ENCODE results near the gene SMIM35. TPM values are rescaled to one million over a fixed set of nuclear protein-coding genes. Genes with fewer than 3 reads are reported as not detected.

SMIM35 gene
- total and polyA plus RNA-seq, 2 of the 13 experiments (the other 11 are each of a cell fraction or from before 2014, with no cell fraction given) = not detected

DNA sequence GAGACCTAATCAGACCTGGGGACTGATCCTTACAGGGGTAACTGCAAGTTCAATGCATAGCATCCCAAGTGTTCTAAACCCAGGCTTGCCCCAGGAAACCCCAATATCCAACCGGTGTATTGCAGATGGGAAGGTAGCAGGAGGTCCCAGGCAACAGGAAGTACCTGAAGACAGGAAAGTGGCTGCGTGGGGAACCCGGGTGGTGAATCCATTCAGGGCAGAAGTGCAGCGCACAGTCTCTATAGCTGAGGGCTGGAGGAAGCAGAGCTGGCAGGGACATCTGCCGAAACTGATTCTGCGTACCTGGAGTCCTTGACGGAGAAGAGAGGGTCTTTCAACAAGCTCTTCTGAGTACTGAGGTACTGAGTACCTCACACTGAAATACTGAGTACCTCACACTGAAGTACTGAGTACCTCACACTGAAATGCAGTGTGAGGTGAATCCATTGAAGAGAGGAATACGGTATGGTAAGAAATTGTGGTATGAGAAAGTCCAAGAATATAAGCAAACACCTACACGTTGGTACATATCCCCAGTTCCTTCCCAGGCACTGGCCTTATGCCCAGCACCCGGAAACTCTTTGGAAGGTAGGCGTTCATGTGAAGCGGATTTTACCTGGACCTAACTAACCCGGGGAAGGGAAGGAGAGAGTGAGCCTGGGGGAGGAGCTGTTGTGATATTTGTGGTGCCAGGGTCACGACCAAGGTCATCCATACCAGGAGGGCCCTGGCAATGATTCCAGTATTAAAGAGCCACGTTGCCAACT lies 45.8 kb upstream of the SMIM35 start (continued):
- TF ChIP-seq, protein P1, sequence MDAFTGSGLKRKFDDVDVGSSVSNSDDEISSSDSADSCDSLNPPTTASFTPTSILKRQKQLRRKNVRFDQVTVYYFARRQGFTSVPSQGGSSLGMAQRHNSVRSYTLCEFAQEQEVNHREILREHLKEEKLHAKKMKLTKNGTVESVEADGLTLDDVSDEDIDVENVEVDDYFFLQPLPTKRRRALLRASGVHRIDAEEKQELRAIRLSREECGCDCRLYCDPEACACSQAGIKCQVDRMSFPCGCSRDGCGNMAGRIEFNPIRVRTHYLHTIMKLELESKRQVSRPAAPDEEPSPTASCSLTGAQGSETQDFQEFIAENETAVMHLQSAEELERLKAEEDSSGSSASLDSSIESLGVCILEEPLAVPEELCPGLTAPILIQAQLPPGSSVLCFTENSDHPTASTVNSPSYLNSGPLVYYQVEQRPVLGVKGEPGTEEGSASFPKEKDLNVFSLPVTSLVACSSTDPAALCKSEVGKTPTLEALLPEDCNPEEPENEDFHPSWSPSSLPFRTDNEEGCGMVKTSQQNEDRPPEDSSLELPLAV (CRISPR knock-in tag; conservative IDR thresholded peaks at IDR 0.05; ENCODE audit: low read depth) = no peak
- TF ChIP-seq ZNF577 (CRISPR knock-in tag; IDR thresholded peaks at IDR 0.05; ENCODE audit: borderline replicate concordance, low read depth) = no peak

DNA sequence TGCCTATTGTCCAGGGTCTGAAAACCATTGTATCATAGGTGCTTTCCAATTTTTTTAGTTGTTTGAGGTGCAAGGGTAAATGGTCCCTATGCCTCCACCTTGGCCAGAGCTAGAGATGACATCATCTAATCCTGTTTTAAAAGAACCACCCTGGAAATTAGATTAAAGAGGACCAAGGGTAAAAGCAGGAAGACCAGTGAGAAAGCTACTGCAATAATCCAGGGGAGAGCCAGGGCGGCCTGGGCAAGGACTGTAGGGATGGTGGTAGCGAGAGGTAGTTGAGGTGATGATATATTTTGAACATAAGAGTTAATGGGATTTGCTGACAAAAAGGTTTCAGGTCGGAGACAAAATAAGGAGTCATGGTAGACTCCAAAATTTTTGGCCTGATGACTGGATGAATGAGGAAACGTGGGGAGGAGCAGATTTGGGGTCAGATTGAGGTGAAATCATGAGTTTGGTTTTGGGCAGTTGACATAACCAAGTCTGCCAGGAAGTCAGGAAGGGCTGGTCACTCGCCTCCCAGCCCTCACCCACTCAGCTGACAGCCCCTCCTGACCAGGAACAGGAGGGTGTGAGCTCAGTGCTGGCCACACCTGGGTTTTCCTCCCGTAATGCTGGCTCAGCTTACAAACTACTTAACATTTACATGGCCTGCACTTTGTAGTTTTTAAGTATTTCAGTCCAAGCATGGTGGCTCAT lies 42.9 kb upstream of the SMIM35 start:
- CTCF ChIA-PET (ENCODE audit: low intra/inter-chr PET ratio, low total read pairs) = no interaction called here
- DNase-seq (ENCODE audit: low spot score) (no peak), FAIRE-seq (no peak), ATAC-seq (no peak)
- WGBS (ENCODE audit: low lambda C conversion rate) = 28% methylated on average over 6 of the region's 6 CpGs
- POLR2A ChIA-PET = no interaction called here
- H4K20me1 ChIP-seq (ENCODE audit: insufficient read depth, low read length) = no peaks in the 10 kb centered on the region
- BruUV-seq (replicated peaks) = no TSS peak
- H3K27ac ChIP-seq (ENCODE audit: extremely low read length, insufficient read depth, low read length) = no peak overlapping the region
- TF ChIP-seq KDM5A (IDR thresholded peaks at IDR 0.05; ENCODE audit: borderline replicate concordance, low read length) (no peak), ZNF350 (CRISPR knock-in tag; IDR thresholded peaks at IDR 0.05; ENCODE audit: borderline replicate concordance, low read depth) (no peak), ATF7 (IDR thresholded peaks at IDR 0.05) (peak; percentile 83), ATF7 (CRISPR knock-in tag; IDR thresholded peaks at IDR 0.05) (no peak)
- H3K27me3 ChIP-seq (ENCODE audit: control insufficient read depth in 1 of 2, insufficient read depth in 2 of 2, low read length in 2 of 2) = peaks cover 0 to 32% of the 10 kb centered on the region in 2 experiments; a peak in 4 of 5 replicates
- H3K4me2 ChIP-seq (ENCODE audit: low read depth, low read length) = no peak overlapping the region
- intact Hi-C loops (cut with micrococcal nuclease; ENCODE audit: unreplicated experiment) = no loop called here
- H3K9me3 ChIP-seq (ENCODE audit: low read length) = no peaks in the 10 kb centered on the region
- no peaks in the 10 kb centered on the region for H3K36me3 ChIP-seq (replicated peaks in 1 of 2; ENCODE audit: control insufficient read depth in 1 of 2, insufficient read depth in 2 of 2, low read length in 2 of 2)
- H3K4me3 ChIP-seq (replicated peaks in 1 of 3; ENCODE audit: insufficient read depth in 1 of 3, low read depth in 2 of 3, low read length in 3 of 3) = no peak overlapping the region
- in situ Hi-C loops (cut with HindIII; ENCODE audit: extremely low pct_ligation_motif_present, low pct_unique_long_range_greater_than_20kb) = loop anchor here (25.0 kb wide), 1 partner anchor 358 kb away; no protein-coding TSS in a partner anchor
- H3K79me2 ChIP-seq (ENCODE audit: insufficient read depth, low read length) = no peaks in the 10 kb centered on the region
- H3K4me1 ChIP-seq (ENCODE audit: insufficient read depth, low read length) = no peaks in the 10 kb centered on the region
- no peak overlapping the region for H2AFZ ChIP-seq (ENCODE audit: low read length)
- no peak overlapping the region for H3K9ac ChIP-seq (ENCODE audit: insufficient read depth, low read depth, low read length)
